Ovary (tissue), 9 donors: ENCODE measurements around the gene R3HDM2. TPM values are rescaled to one million over a fixed set of nuclear protein-coding genes. Genes with fewer than 3 reads are reported as not detected.

Experiments used
- DNase-seq, 5 donors: peaks; one replicate each; pipeline ENCODE4 v3.0.0-alpha.2; 2019 to 2020
- H3K27ac ChIP-seq, 2 donors: fragments of 200-600 bp; one replicate each; pipeline versions ENCODE4 v1.5.1 to v1.8.0; 2019 to 2022
- H3K27me3 ChIP-seq: fragments of 200-600 bp; one replicate; pipeline ENCODE4 v1.8.0; 2022
- H3K36me3 ChIP-seq: fragments of 200-600 bp; sonication (generic); one replicate; pipeline ENCODE4 v1.5.1; 2019
- H3K4me1 ChIP-seq: one replicate; pipeline ENCODE4 v1.8.1; 2013; ENCODE audit warnings: mild to moderate bottlenecking, moderate library complexity; ENCODE audit not compliant: insufficient read depth
- H3K4me3 ChIP-seq: fragments of 200-600 bp; sonication (generic); one replicate; pipeline ENCODE4 v1.5.1; 2017
- H3K9me3 ChIP-seq, 2 donors: fragments of 200-600 bp in 1 of 2; sonication (generic) in 1 of 2; one replicate each; pipeline versions ENCODE4 v1.5.1 to v1.8.1; 2013 to 2019; ENCODE audit warnings: mild to moderate bottlenecking in 1 of 2, moderate library complexity in 1 of 2
- CTCF ChIP-seq, 3 donors: fragments of 450-650 bp in 2 of 3; fragments of 200-600 bp in 1 of 3; IDR thresholded peaks; one replicate each; pipeline versions ENCODE4 v1.5.1 to v1.8.0; 2016 to 2022; ENCODE audit warnings: antibody characterized with exemption in 3 of 3, mild to moderate bottlenecking in 1 of 3
- EP300 ChIP-seq: sonication (generic); formaldehyde crosslinking; IDR thresholded peaks from one replicate; pipeline ENCODE4 v1.6.1; 2017; ENCODE audit warnings: antibody characterized with exemption
- POLR2A ChIP-seq: fragments of 450-650 bp; IDR thresholded peaks from one replicate; pipeline ENCODE4 v1.6.1; 2017; ENCODE audit warnings: antibody characterized with exemption, mild to moderate bottlenecking, moderate library complexity
- WGBS, 3 donors: extraction: QIAGEN DNeasy Blood & Tissue Kit in 1 of 3; methylation state at CpG; one replicate each; pipeline versions ENCODE4 v1.1.5 to v1.1.7; 2013 to 2017; 5-methylcytosine and 5-hydroxymethylcytosine counted together
- intact Hi-C, 4 donors: fragments of 100-400 bp; cut with DNase I; formaldehyde crosslinking; loops; one replicate each; pipeline versions ENCODE4 v1.11.0 to v1.15.1; 2022 to 2023
- polyA plus RNA-seq, 2 donors: library from polyadenylated mRNA; stranded (reverse); fragments of 200-250 nt in 1 of 2; fragments of 350-450 nt in 1 of 2; fragmentation: Illumina TruSeq in 1 of 2; extraction: RNeasy Lipid Tissue Mini Kit (QIAGEN cat#74804) in 1 of 2; gene quantifications; one replicate each; pipeline ENCODE4 v1.2.3, GENCODE V29; 2013 to 2014
- total RNA-seq, 7 donors: library from RNA; depleted of rRNA in 2 of 7; stranded (reverse); fragments of >200 nt in 2 of 7; fragmentation: NEBNext Ultra II Directional in 3 of 7; extraction: Animal tissue kit (Norgen Biotek cat#: 25700) in 3 of 7; gene quantifications; one replicate each; pipeline versions ENCODE4 v1.1.0 to v1.2.4, GENCODE V29; 2016 to 2023
- donor health status: DM: no; HTN: no; CAD: no; lungs with moderate emphysema.
- donor health status: DM: no; HTN: no; CAD: no.
- donor health status: Bipolar disorder and iron deficiency.
- donor health status: DM: yes; HTN: yes; CAD: no.
- donor health status: DM: no; HTN: no; CAD: no.
- donor health status: DM: yes; HTN: yes; CAD: no.

Gene R3HDM2
- total and polyA plus RNA-seq, 9 donors = 24.3 to 81.4 (median 65.6) TPM

GRCh38 chr12:57263096-57263495, 167.7 kb downstream of the R3HDM2 start:
- TF ChIP-seq POLR2A = no peak
- no peak for TF ChIP-seq CTCF (IDR thresholded peaks at IDR 0.05)
- TF ChIP-seq EP300 = no peak
- no peak overlapping the region for H3K27ac ChIP-seq
- H3K4me1 ChIP-seq = no peaks in the 10 kb centered on the region
- intact Hi-C loops = loop anchor here in 3 of 4 donors (5.0 kb wide), 1 partner anchor 189 kb away; no protein-coding TSS in a partner anchor
- DNase-seq = no peak
- 93 to 95% (median 93%) methylated on average over 2 of the region's 2 CpGs for WGBS, 3 donors
- no peaks in the 10 kb centered on the region for H3K9me3 ChIP-seq
- H3K27me3 ChIP-seq = no peaks in the 10 kb centered on the region
- no peak overlapping the region for H3K4me3 ChIP-seq
- no peaks in the 10 kb centered on the region for H3K36me3 ChIP-seq

DNA sequence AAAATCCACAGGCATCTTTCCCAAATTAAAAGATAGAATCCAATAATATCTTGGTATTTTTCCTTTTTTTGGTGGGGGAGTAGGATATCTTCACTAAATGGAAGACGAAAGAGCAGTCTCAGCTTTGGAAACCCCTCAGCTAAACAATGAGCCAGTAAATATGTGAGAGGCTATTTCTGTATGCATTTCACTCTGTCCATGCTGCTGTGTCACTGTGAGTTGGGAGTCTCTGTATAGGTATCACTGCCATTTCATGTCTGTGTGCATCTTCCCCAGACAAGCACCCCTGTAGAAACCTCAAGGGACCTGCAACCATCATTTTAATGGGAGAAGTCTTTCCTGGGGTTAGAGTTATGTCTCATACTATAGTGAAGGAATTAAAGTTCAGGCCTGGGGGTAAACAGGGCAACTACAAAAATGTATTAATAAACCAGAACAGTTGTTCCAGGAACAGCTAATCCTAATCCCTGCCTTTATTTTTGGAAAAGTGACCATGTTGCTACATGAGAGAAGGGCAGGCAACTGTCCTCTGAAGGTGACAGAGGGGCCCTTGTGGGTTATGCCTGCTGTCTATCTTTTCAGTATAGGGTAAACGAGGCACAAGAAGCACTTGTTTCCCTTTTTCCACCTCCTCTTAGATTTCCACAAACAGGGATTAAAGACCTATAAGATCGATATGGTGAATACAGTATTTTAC, 168.6 kb downstream of the R3HDM2 start:
- Histone ChIP-seq H3K4me3 (no peak overlapping the region), H3K4me1 (no peaks in the 10 kb centered on the region), H3K9me3 (no peaks in the 10 kb centered on the region), H3K36me3 (no peaks in the 10 kb centered on the region), H3K27me3 (no peaks in the 10 kb centered on the region), H3K27ac (no peak overlapping the region)
- 81 to 87% (median 82%) methylated on average over 3 of the region's 3 CpGs for WGBS, 3 donors
- intact Hi-C loops = loop anchor here in 3 of 4 donors (5.0 kb wide), 1 partner anchor 190 kb away; no protein-coding TSS in a partner anchor
- no peak for DNase-seq
- TF ChIP-seq CTCF (IDR thresholded peaks at IDR 0.05) (no peak), EP300 (no peak), POLR2A (no peak)

GRCh38 chr12:57261428-57261865, 169.4 kb downstream of the R3HDM2 start:
- TF ChIP-seq CTCF (IDR thresholded peaks at IDR 0.05) (no peak), EP300 (no peak), POLR2A (no peak)
- WGBS, 3 donors = 44 to 55% (median 53%) methylated on average over 2 of the region's 2 CpGs
- Histone ChIP-seq H3K9me3 (no peaks in the 10 kb centered on the region), H3K4me3 (no peak overlapping the region), H3K27me3 (no peaks in the 10 kb centered on the region), H3K4me1 (no peaks in the 10 kb centered on the region), H3K27ac (no peak overlapping the region), H3K36me3 (no peaks in the 10 kb centered on the region)
- no peak for DNase-seq
- intact Hi-C loops = loop anchor here in 3 of 4 donors (5.0 kb wide), 1 partner anchor 191 kb away; no protein-coding TSS in a partner anchor

GRCh38 chr12:57260366-57260765, 170.5 kb downstream of the R3HDM2 start:
- Histone ChIP-seq H3K4me1 (no peaks in the 10 kb centered on the region), H3K4me3 (no peak overlapping the region), H3K27me3 (no peaks in the 10 kb centered on the region), H3K9me3 (no peaks in the 10 kb centered on the region), H3K27ac (no peak overlapping the region), H3K36me3 (no peaks in the 10 kb centered on the region)
- 85 to 93% (median 85%) methylated on average over 4 of the region's 4 CpGs for WGBS, 3 donors
- no peak for DNase-seq
- TF ChIP-seq CTCF (IDR thresholded peaks at IDR 0.05) (no peak), EP300 (no peak), POLR2A (no peak)
- intact Hi-C loops = loop anchor here in 3 of 4 donors (5.0 kb wide), 1 partner anchor 192 kb away; no protein-coding TSS in a partner anchor
